Measurements from ENCODE around the gene KCNA3.

The KCNA3 gene

DNA sequence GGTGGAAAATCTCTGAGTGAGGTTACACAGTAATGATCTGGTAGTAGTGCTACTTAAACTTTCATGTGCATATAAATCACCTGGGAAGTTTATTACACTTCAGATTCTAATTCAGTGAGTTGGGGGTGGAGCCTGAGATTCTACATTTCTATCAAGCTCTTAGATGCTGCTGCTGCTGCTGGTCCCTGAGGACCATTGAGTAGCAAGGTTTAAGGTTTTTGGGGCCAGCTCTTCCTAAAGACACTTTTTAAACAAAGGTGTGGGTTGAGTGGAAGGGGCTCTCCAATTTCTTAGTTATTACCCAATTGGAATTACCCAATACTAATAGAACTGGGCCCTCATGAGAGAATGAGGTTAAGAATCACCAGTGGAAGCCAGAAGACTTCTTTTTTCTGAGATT lies 29.5 kb downstream of the KCNA3 start:
- no peak overlapping the region for H3K4me3 ChIP-seq (replicated peaks; ENCODE audit: low read depth, low read length)
- TF ChIP-seq, protein P1, sequence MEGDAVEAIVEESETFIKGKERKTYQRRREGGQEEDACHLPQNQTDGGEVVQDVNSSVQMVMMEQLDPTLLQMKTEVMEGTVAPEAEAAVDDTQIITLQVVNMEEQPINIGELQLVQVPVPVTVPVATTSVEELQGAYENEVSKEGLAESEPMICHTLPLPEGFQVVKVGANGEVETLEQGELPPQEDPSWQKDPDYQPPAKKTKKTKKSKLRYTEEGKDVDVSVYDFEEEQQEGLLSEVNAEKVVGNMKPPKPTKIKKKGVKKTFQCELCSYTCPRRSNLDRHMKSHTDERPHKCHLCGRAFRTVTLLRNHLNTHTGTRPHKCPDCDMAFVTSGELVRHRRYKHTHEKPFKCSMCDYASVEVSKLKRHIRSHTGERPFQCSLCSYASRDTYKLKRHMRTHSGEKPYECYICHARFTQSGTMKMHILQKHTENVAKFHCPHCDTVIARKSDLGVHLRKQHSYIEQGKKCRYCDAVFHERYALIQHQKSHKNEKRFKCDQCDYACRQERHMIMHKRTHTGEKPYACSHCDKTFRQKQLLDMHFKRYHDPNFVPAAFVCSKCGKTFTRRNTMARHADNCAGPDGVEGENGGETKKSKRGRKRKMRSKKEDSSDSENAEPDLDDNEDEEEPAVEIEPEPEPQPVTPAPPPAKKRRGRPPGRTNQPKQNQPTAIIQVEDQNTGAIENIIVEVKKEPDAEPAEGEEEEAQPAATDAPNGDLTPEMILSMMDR (IDR thresholded peaks at IDR 0.05; ENCODE audit: low read length, missing control alignments) = no peak
- no peak for DNase-seq (ENCODE audit: low read depth)

DNA sequence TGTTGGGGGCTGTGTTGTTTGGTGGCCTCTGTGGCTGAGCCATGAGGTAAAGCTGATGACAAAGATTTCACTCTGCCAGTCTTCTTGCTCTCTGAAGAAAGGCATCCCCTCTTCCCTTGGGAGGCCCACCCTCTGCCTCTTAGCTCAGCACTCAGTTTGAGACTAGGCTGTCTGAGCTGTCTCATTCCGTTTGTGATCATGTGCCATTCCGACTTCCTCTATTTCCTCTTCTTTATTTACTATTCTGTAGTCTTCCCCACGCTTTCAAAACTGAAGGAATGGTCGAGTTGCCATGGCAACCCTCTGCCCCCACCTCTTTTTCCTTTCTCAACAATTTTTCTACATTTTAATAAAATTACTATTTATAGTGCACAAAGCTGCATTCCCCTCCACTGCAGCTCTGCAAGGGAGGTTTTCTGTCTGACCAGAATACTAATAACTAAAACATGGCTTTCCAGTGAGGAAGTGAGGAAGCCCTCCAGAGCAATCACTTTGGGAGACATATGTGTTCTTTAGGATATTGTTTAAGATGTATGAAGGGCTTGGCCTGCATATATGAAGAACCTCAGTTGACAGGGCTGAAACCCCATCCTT lies 30.8 kb downstream of the KCNA3 start:
- DNase-seq (ENCODE audit: low read depth) = no peak
- TF ChIP-seq, protein P1 (IDR thresholded peaks at IDR 0.05; ENCODE audit: low read length, missing control alignments) = no peak
- no peak overlapping the region for H3K4me3 ChIP-seq (replicated peaks; ENCODE audit: low read depth, low read length)

DNA sequence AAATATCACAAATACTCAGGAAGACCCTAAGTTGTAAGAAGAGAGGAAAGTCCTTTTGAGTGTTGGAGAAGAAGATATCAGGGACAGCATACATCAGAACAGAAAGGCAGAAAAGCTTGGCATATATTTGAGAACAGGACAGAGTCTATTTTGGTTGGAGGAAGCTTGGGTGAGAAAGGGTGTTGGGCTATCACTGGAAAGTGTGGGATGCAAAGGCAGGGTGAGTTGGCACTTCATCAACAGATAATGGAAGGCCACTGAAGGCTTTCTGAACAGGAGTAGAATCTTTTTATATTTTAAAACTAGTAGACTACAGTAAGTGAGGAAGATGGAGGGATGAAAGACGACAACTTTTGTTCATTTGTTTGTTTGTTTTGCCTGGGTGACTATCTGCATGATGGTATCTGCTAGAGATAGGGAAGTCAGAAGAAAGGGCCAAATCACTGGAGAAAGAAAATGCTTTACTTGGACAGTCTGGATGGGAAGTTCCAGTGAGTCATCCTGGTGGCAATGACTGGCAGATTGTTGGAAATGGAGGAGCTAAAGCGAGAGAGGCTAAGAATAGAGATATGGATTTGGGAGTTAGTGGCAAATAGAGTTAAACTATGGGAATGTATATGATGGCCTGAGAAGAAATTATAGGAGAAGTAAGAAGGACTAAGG lies 34.9 kb downstream of the KCNA3 start:
- peak; percentile 6 for DNase-seq (ENCODE audit: low read depth)
- no peak overlapping the region for H3K4me3 ChIP-seq (replicated peaks; ENCODE audit: low read depth, low read length)
- TF ChIP-seq, protein P1 (IDR thresholded peaks at IDR 0.05; ENCODE audit: low read length, missing control alignments) = no peak

DNA sequence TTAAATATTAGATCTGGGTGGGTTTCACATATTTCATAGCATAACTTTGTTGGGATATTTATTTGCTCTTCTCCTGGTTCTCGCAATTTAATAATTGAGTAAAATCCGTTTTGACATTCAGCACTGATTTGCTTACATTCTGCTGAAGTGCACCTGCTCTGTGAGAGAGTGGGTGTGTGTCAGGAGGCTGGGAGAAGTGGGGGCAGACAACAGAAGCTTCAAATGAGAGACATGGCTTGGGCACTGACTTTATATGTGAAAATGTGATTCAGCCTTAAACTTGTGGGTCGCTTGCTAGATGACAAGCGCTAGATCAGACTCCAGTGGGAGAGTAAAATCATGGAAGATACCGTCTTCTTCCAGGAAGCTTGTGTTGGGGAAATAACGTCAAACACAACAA lies 36.2 kb downstream of the KCNA3 start:
- TF ChIP-seq, protein P1 (IDR thresholded peaks at IDR 0.05; ENCODE audit: low read length, missing control alignments) = no peak
- H3K4me3 ChIP-seq (replicated peaks; ENCODE audit: low read depth, low read length) = no peak overlapping the region
- no peak for DNase-seq (ENCODE audit: low read depth)

DNA sequence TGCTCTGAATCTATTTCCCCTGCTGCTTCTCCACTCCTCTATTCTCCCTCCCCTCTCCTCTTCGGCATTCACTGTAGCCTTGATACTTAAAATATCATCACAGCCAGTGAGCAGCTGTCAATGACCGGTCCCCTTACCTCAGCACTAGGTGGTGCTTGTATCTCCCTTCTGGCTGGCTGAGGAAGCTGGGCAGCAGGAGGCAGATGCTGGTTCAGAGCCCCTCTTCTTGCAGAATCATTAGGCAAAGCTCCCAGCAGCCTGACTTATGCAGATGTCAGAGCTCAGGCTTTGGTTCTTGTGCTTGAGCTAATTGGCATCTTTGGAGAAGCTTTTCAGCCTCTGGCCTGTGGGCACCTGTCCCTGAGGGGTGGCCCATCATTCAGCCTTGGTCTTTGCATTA lies 36.7 kb downstream of the KCNA3 start:
- TF ChIP-seq, protein P1 (IDR thresholded peaks at IDR 0.05; ENCODE audit: low read length, missing control alignments) = no peak
- no peak overlapping the region for H3K4me3 ChIP-seq (replicated peaks; ENCODE audit: low read depth, low read length)
- no peak for DNase-seq (ENCODE audit: low read depth)

DNA sequence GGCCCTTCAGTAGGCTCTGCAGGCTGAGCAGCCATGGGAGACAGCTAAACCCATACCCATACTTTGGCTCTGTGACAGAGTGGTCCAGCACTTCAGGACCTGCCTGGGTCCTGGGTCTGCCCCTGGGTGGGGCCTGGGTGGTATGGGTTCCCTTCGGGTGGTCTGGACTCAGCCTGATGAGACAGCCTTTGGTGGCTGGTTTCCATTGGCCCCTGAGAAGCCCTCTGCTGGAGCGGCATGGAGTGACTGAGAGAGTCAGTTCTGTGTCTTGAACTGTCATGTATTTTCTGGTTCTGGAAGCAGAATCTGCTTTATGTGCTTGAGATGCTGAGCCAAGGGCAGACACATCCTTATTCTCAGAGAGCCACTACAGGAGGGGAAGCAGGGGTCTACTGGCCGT lies 37.3 kb downstream of the KCNA3 start:
- no peak for DNase-seq (ENCODE audit: low read depth)
- H3K4me3 ChIP-seq (replicated peaks; ENCODE audit: low read depth, low read length) = no peak overlapping the region
- TF ChIP-seq, protein P1 (IDR thresholded peaks at IDR 0.05; ENCODE audit: low read length, missing control alignments) = no peak
